GM19035 (cell line): ENCODE measurements around the gene HOXA3.

ENCODE experiments used
- ATAC-seq: cut with Tn5 transposase; IDR thresholded peaks from one replicate; pipeline ENCODE4 v1.9.1; 2021; ENCODE audit not compliant: unreplicated experiment

Gene HOXA3

GRCh38 chr7:27179503-27180430 is 27.4 kb upstream of the HOXA3 start:
- no peak for ATAC-seq

GRCh38 chr7:27179030-27179429 is 26.6 kb upstream of the HOXA3 start:
- ATAC-seq: no peak

- no peak for ATAC-seq
Measured at GRCh38 chr7:27178366-27178765, 26.0 kb upstream of the HOXA3 start.

GRCh38 chr7:27177795-27178320 is 25.5 kb upstream of the HOXA3 start:
- ATAC-seq: no peak

- no peak for ATAC-seq
Measured at GRCh38 chr7:27176962-27177794, 24.8 kb upstream of the HOXA3 start.

- no peak for ATAC-seq
Measured at GRCh38 chr7:27176524-27176845, 24.1 kb upstream of the HOXA3 start.

GRCh38 chr7:27175626-27176523 is 23.5 kb upstream of the HOXA3 start:
- no peak for ATAC-seq

- no peak for ATAC-seq
Measured at GRCh38 chr7:27174874-27175625, 22.7 kb upstream of the HOXA3 start.

GRCh38 chr7:27173956-27174873 is 21.8 kb upstream of the HOXA3 start, which contains the start of gene HOXA10:
TSS of gene HOXA10 (minus strand) at chr7:27174320. CDS start at chr7:27174306, 14 bp downstream.
- no peak for ATAC-seq

- ATAC-seq: no peak
Measured at GRCh38 chr7:27173511-27173955, 21.1 kb upstream of the HOXA3 start.

GRCh38 chr7:27172823-27173510 is 20.6 kb upstream of the HOXA3 start:
- ATAC-seq: no peak

- ATAC-seq: no peak
Measured at GRCh38 chr7:27172315-27172774, 20.0 kb upstream of the HOXA3 start.

GRCh38 chr7:27171637-27172314 is 19.4 kb upstream of the HOXA3 start:
- ATAC-seq: no peak

GRCh38 chr7:27171325-27171636 is 18.9 kb upstream of the HOXA3 start:
- ATAC-seq: no peak

- no peak for ATAC-seq
Measured at GRCh38 chr7:27170426-27171324, 18.3 kb upstream of the HOXA3 start.

GRCh38 chr7:27169658-27170425 is 17.5 kb upstream of the HOXA3 start:
- no peak for ATAC-seq
